Measurements from ENCODE around the gene ZNF394.

DNA sequence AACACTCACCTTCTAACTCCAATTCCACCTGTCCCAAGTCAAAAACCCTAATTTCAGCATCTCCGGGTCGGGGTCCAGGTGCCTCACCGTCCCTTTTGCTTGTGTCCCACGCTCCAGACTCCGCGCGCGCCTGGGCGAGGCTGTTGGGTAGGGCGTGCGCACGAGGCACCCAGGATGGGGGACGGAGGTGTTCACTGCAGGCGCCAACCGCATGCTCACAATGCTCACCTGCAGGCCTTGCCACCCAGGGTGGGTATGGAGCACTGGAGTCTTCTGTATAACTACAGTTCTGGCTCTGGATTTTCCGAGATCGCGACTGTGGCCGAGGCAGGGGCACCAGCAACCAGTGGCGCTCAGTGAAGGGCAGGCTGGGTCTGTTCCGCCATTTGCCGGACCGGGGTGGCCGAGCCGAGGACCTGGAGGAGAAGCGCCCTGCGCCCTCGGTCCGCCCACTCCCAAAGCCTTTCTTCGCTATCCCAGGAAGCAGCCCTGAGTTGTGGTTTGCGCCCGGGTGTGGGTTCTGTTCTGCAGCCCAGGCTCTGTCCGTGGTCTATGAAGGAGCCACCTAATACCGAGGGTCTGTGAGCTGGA, 43.1 kb upstream of the ZNF394 start:
- TF ChIP-seq, protein P1, sequence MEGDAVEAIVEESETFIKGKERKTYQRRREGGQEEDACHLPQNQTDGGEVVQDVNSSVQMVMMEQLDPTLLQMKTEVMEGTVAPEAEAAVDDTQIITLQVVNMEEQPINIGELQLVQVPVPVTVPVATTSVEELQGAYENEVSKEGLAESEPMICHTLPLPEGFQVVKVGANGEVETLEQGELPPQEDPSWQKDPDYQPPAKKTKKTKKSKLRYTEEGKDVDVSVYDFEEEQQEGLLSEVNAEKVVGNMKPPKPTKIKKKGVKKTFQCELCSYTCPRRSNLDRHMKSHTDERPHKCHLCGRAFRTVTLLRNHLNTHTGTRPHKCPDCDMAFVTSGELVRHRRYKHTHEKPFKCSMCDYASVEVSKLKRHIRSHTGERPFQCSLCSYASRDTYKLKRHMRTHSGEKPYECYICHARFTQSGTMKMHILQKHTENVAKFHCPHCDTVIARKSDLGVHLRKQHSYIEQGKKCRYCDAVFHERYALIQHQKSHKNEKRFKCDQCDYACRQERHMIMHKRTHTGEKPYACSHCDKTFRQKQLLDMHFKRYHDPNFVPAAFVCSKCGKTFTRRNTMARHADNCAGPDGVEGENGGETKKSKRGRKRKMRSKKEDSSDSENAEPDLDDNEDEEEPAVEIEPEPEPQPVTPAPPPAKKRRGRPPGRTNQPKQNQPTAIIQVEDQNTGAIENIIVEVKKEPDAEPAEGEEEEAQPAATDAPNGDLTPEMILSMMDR (IDR thresholded peaks at IDR 0.05 in 4 of 5, conservative IDR thresholded peaks at IDR 0.05 in 1 of 5), result no peak
- no peak for TF ChIP-seq POLR2A (IDR thresholded peaks at IDR 0.05)

All from gastrocnemius medialis (tissue), 4 donors.